GM23338 (cell line): ENCODE measurements around the gene EPHB6. TPM values are rescaled to one million over a fixed set of nuclear protein-coding genes. Genes with fewer than 3 reads are reported as not detected.

ENCODE experiments used
- ATAC-seq: fragments of 200-7000 bp; cut with Tn5 transposase; 3 replicates; pipeline ENCODE4 v1.9.1; 2020
- DNase-seq: peaks from one replicate; pipeline ENCODE4 v3.0.0-alpha.2; 2015; ENCODE audit warnings: low spot score
- H2AFZ ChIP-seq: fragments of 200-600 bp; sonication (generic); 2 replicates; pipeline ENCODE4 v1.8.0; 2016; ENCODE audit warnings: antibody characterized with exemption, mild to moderate bottlenecking, moderate library complexity
- H3F3A ChIP-seq: fragments of 200-600 bp; sonication (generic); replicated peaks from 2 replicates; pipeline ENCODE4 v1.8.0; 2017; ENCODE audit warnings: antibody characterized with exemption, mixed run types, low read depth
- H3K27ac ChIP-seq: fragments of 200-600 bp; sonication (generic); 2 replicates; pipeline ENCODE4 v1.6.1; 2016; ENCODE audit warnings: low read depth
- H3K27me3 ChIP-seq: fragments of 200-600 bp; sonication (generic); 2 replicates; pipeline ENCODE4 v1.8.0; 2016; ENCODE audit warnings: mild to moderate bottlenecking, mixed run types, moderate library complexity; ENCODE audit not compliant: insufficient read depth
- H3K36me3 ChIP-seq: fragments of 200-600 bp; sonication (generic); 2 replicates; pipeline ENCODE4 v1.8.0; 2016; ENCODE audit warnings: mild to moderate bottlenecking; ENCODE audit not compliant: insufficient read depth
- H3K4me1 ChIP-seq: fragments of 200-600 bp; sonication (generic); 2 replicates; pipeline ENCODE4 v1.8.0; 2016; ENCODE audit warnings: mild to moderate bottlenecking, moderate library complexity; ENCODE audit not compliant: insufficient read depth
- H3K4me2 ChIP-seq: fragments of 200-600 bp; sonication (generic); 2 replicates; pipeline ENCODE4 v1.7.1; 2017; ENCODE audit warnings: mixed run types
- H3K4me3 ChIP-seq: fragments of 200-600 bp; sonication (generic); 2 replicates; pipeline ENCODE4 v1.6.1; 2016; ENCODE audit warnings: mixed run types
- H3K79me2 ChIP-seq: fragments of 200-600 bp; sonication (generic); replicated peaks from 2 replicates; pipeline ENCODE4 v1.8.0; 2017; ENCODE audit warnings: mild to moderate bottlenecking; ENCODE audit not compliant: insufficient read depth
- H3K9me2 ChIP-seq: fragments of 200-600 bp; sonication (generic); 2 replicates; pipeline ENCODE4 v1.8.0; 2017; ENCODE audit not compliant: insufficient read depth
- H4K20me1 ChIP-seq: fragments of 200-600 bp; sonication (generic); replicated peaks from 2 replicates; pipeline ENCODE4 v1.8.0; 2017; ENCODE audit warnings: mild to moderate bottlenecking; ENCODE audit not compliant: insufficient read depth
- H3K27ac Mint-ChIP-seq: 2 replicates; pipeline ENCODE4 v1.8.0; 2020; ENCODE audit warnings: inconsistent platforms, mild to moderate bottlenecking, moderate library complexity, mixed read lengths
- H3K27me3 Mint-ChIP-seq: 3 replicates; pipeline ENCODE4 v1.8.0; 2022; ENCODE audit warnings: low read depth, mild to moderate bottlenecking, moderate library complexity, mixed read lengths, inconsistent platforms; ENCODE audit not compliant: insufficient read depth, poor library complexity
- H3K36me3 Mint-ChIP-seq: 3 replicates; pipeline ENCODE4 v1.8.0; 2021; ENCODE audit warnings: low read depth, mild to moderate bottlenecking, inconsistent platforms, moderate library complexity, mixed read lengths
- H3K4me1 Mint-ChIP-seq: 3 replicates; pipeline ENCODE4 v1.8.0; 2020; ENCODE audit warnings: mild to moderate bottlenecking, inconsistent platforms, mixed read lengths
- H3K4me3 Mint-ChIP-seq: 3 replicates; pipeline ENCODE4 v1.8.0; 2021; ENCODE audit warnings: moderate library complexity, mild to moderate bottlenecking, inconsistent platforms, mixed read lengths
- H3K9me3 Mint-ChIP-seq: 3 replicates; pipeline ENCODE4 v1.8.0; 2020; ENCODE audit warnings: moderate library complexity, mild to moderate bottlenecking, inconsistent platforms, mixed read lengths
- CREB1 ChIP-seq: fragments of 250-450 bp; sonication (Bioruptor Pico); IDR thresholded peaks from 2 replicates; pipeline ENCODE4 v1.5.0; 2020; ENCODE audit warnings: low read depth, mild to moderate bottlenecking, moderate library complexity
- ETS1 ChIP-seq: IDR thresholded peaks from 2 replicates; pipeline ENCODE4 v1.6.1; 2016; ENCODE audit warnings: antibody characterized with exemption
- EZH2 ChIP-seq: fragments of 200-600 bp; sonication (generic); IDR thresholded peaks from one replicate; pipeline ENCODE4 v1.8.0; 2017; ENCODE audit warnings: antibody characterized with exemption, mild to moderate bottlenecking, low read depth; ENCODE audit not compliant: unreplicated experiment
- EZH2phosphoT487 ChIP-seq: fragments of 200-600 bp; sonication (generic); IDR thresholded peaks from one replicate; pipeline ENCODE4 v1.8.1; 2018; ENCODE audit warnings: antibody characterized with exemption; ENCODE audit not compliant: unreplicated experiment
- JUNB ChIP-seq: IDR thresholded peaks from one replicate; pipeline ENCODE4 v1.6.1; 2016; ENCODE audit warnings: antibody characterized with exemption; ENCODE audit not compliant: unreplicated experiment
- NANOG ChIP-seq: IDR thresholded peaks from 2 replicates; pipeline ENCODE4 v1.6.1; 2016; ENCODE audit warnings: antibody characterized with exemption, borderline replicate concordance
- POLR2AphosphoS5 ChIP-seq: IDR thresholded peaks from 2 replicates; pipeline ENCODE4 v1.6.1; 2016; ENCODE audit warnings: antibody characterized with exemption, low read depth
- REST ChIP-seq: IDR thresholded peaks from one replicate; pipeline ENCODE4 v1.6.1; 2018; ENCODE audit warnings: antibody characterized with exemption; ENCODE audit not compliant: unreplicated experiment
- STAT1 ChIP-seq: IDR thresholded peaks from one replicate; pipeline ENCODE4 v1.6.1; 2016; ENCODE audit warnings: antibody characterized with exemption; ENCODE audit not compliant: unreplicated experiment
- ZNF114 ChIP-seq: fragments of 250-450 bp; sonication (Bioruptor Pico); IDR thresholded peaks from 2 replicates; pipeline ENCODE4 v1.5.0; 2020; ENCODE audit warnings: mild to moderate bottlenecking, moderate library complexity
- ZNF331 ChIP-seq: fragments of 250-450 bp; sonication (Bioruptor Pico); IDR thresholded peaks from 2 replicates; pipeline ENCODE4 v1.5.0; 2020; ENCODE audit warnings: low read depth, mild to moderate bottlenecking, moderate library complexity
- ZNF462 ChIP-seq: fragments of 250-450 bp; sonication (Bioruptor Pico); IDR thresholded peaks from 2 replicates; pipeline ENCODE4 v1.5.0; 2020; ENCODE audit warnings: mild to moderate bottlenecking, moderate library complexity
- polyA plus RNA-seq: library from polyadenylated mRNA; unstranded; fragments of >200 nt; fragmentation: Nextera tagmentation; extraction: Ambion mirVana; gene quantifications from 2 replicates; pipeline ENCODE4 v1.2.1, GENCODE V29; 2016
- total RNA-seq: library from RNA; depleted of rRNA; stranded (reverse); fragments of >200 nt; shearing (Covaris generic); gene quantifications from 2 replicates; pipeline ENCODE4 v1.2.3, GENCODE V29; 2014
- TF ChIP-seq, protein P1 (sequence below), 2 experiments: fragments of 200-600 bp in 1 of 2; sonication (generic) in 1 of 2; conservative IDR thresholded peaks; 2 replicates each; pipeline versions ENCODE4 v1.5.1 to v1.6.1; 2016 to 2017; ENCODE audit warnings: antibody characterized with exemption in 2 of 2, low read depth in 2 of 2, mild to moderate bottlenecking in 2 of 2, moderate library complexity in 1 of 2

EPHB6 gene
- total and polyA plus RNA-seq, 2 experiments from 2014 or later: 20.8 to 27.5 TPM

DNA sequence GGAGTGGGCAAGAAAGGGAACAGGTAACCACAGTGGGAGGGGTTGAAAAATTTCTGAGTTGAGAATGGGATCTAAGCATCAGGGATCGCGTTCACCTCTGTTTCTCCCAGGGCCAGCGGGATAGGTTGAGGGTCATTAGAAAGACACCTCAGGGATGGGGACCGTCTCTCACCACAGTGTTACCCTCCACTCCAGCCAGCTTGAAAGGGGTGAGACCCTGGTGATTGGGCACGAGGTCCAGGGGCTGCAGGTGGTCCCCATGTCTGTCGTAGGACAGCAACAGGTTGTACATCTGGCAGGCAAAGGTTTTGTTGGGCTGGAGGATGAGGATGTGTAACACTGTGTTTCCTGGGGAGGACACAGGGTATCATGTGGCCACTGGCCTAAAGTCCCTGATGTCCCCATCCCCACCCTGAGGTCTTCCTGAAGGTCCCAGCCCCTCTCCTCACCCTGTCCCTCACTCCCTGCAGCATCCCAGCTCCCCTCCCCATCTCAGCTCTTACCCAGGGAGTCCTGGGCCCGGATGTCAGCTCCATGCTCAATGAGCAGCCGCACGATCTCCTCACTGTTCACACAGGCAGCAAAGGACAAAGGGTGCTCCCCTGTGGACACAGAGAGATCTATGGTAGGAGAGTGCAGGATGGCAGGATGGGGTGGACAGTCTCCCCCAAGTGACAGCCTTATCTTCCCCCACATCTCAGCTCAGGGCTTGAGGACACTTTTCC lies 21.5 kb downstream of the EPHB6 start:
- no peaks in the 10 kb centered on the region for H3F3A ChIP-seq
- ATAC-seq: no peak
- Mint-ChIP-seq H3K9me3 (peaks cover 5% of the 10 kb centered on the region; the same call in 1 of the 3 replicates), H3K27ac (no peak overlapping the region), H3K4me1 (no peaks in the 10 kb centered on the region), H3K4me3 (no peak overlapping the region), H3K36me3 (peaks cover 12% of the 10 kb centered on the region; the same call in 2 of the 3 replicates), H3K27me3 (peaks cover 5% of the 10 kb centered on the region)
- TF ChIP-seq ZNF331 (no peak), CREB1 (CRISPR knock-in tag) (no peak), STAT1 (no peak), ETS1 (no peak), EZH2 (no peak), NANOG (no peak), JUNB (no peak), EZH2phosphoT487 (no peak), ZNF114 (CRISPR knock-in tag) (no peak), ZNF462 (CRISPR knock-in tag) (no peak), REST (no peak), POLR2AphosphoS5 (no peak)
- TF ChIP-seq, protein P1, sequence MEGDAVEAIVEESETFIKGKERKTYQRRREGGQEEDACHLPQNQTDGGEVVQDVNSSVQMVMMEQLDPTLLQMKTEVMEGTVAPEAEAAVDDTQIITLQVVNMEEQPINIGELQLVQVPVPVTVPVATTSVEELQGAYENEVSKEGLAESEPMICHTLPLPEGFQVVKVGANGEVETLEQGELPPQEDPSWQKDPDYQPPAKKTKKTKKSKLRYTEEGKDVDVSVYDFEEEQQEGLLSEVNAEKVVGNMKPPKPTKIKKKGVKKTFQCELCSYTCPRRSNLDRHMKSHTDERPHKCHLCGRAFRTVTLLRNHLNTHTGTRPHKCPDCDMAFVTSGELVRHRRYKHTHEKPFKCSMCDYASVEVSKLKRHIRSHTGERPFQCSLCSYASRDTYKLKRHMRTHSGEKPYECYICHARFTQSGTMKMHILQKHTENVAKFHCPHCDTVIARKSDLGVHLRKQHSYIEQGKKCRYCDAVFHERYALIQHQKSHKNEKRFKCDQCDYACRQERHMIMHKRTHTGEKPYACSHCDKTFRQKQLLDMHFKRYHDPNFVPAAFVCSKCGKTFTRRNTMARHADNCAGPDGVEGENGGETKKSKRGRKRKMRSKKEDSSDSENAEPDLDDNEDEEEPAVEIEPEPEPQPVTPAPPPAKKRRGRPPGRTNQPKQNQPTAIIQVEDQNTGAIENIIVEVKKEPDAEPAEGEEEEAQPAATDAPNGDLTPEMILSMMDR (conservative IDR thresholded peaks at IDR 0.05; ENCODE audit: low read depth in 2 of 2): no peak
- H3K27ac ChIP-seq: no peak overlapping the region
- H2AFZ ChIP-seq: no peak overlapping the region
- H3K9me2 ChIP-seq: no peaks in the 10 kb centered on the region
- no peak overlapping the region for H3K4me2 ChIP-seq
- no peaks in the 10 kb centered on the region for H3K4me1 ChIP-seq
- H3K27me3 ChIP-seq: no peaks in the 10 kb centered on the region
- no peaks in the 10 kb centered on the region for H3K79me2 ChIP-seq
- no peak for DNase-seq
- no peaks in the 10 kb centered on the region for H4K20me1 ChIP-seq
- no peak overlapping the region for H3K4me3 ChIP-seq
- no peaks in the 10 kb centered on the region for H3K36me3 ChIP-seq
